GM19395 (cell line): ENCODE data around the gene CTU1.

Source experiments
- ATAC-seq: cut with Tn5 transposase; IDR thresholded peaks from one replicate; pipeline ENCODE4 v1.9.1; 2021; ENCODE audit warnings: mild to moderate bottlenecking, moderate library complexity; ENCODE audit not compliant: unreplicated experiment

CTU1 gene

GRCh38 chr19:51107406-51108065, 673 bp downstream of the CTU1 start:
- ATAC-seq = no peak

- no peak for ATAC-seq
These were observed 4.3 kb downstream of the CTU1 start for GRCh38 chr19:51103926-51104341.

GRCh38 chr19:51102991-51103390, 5.2 kb downstream of the CTU1 start:
- no peak for ATAC-seq

GRCh38 chr19:51101171-51101865, 6.9 kb downstream of the CTU1 start:
- no peak for ATAC-seq

- no peak for ATAC-seq
These were observed 7.6 kb downstream of the CTU1 start for GRCh38 chr19:51100601-51101000.

- ATAC-seq = no peak
These were observed 9.2 kb downstream of the CTU1 start for GRCh38 chr19:51099047-51099382.

GRCh38 chr19:51098365-51099046, 9.7 kb downstream of the CTU1 start:
- ATAC-seq = no peak

GRCh38 chr19:51097796-51098195, 10.4 kb downstream of the CTU1 start:
- no peak for ATAC-seq

GRCh38 chr19:51097166-51097738, 11.0 kb downstream of the CTU1 start:
- ATAC-seq = no peak

- ATAC-seq = no peak
These were observed 11.6 kb downstream of the CTU1 start for GRCh38 chr19:51096473-51097165.

GRCh38 chr19:51094696-51095279, 13.4 kb downstream of the CTU1 start:
- ATAC-seq = no peak

- ATAC-seq = no peak
These were observed 14.5 kb downstream of the CTU1 start for GRCh38 chr19:51093510-51094345.

GRCh38 chr19:51093101-51093500, 15.1 kb downstream of the CTU1 start:
- no peak for ATAC-seq

- ATAC-seq = no peak
These were observed 16.0 kb downstream of the CTU1 start for GRCh38 chr19:51091895-51092873.

GRCh38 chr19:51091126-51091525, 17.1 kb downstream of the CTU1 start:
- no peak for ATAC-seq

GRCh38 chr19:51090471-51090870, 17.7 kb downstream of the CTU1 start:
- ATAC-seq = no peak

GRCh38 chr19:51089786-51090185, 18.4 kb downstream of the CTU1 start:
- ATAC-seq = no peak

GRCh38 chr19:51086153-51086850, 21.9 kb downstream of the CTU1 start:
- no peak for ATAC-seq
